Cardiac muscle cell (in vitro differentiated cells and primary cell): Measurements from ENCODE around the gene TSNAXIP1. TPM values are rescaled to one million over a fixed set of nuclear protein-coding genes. Genes with fewer than 3 reads are reported as not detected.

Experiments used
- DNase-seq, 2 donors: peaks; one replicate each; pipeline versions ENCODE4 v3.0.0 to v3.0.0-alpha.2; 2010 to 2017; ENCODE audit warnings: low read depth in 1 of 2, low spot score in 1 of 2
- H3K27ac ChIP-seq: fragments of 200-600 bp; sonication (generic); 2 replicates; pipeline ENCODE4 v1.5.1; 2016
- H3K27me3 ChIP-seq: fragments of 200-600 bp; sonication (generic); 2 replicates; pipeline ENCODE4 v1.6.0; 2016; ENCODE audit warnings: control low read depth
- H3K36me3 ChIP-seq: fragments of 200-600 bp; sonication (generic); 2 replicates; pipeline ENCODE4 v1.5.1; 2016; ENCODE audit warnings: control low read depth
- H3K4me1 ChIP-seq: fragments of 200-600 bp; sonication (generic); 2 replicates; pipeline ENCODE4 v1.8.1; 2017; ENCODE audit warnings: low read depth, mild to moderate bottlenecking, mixed run types
- H3K4me3 ChIP-seq: fragments of 200-600 bp; sonication (generic); 2 replicates; pipeline ENCODE4 v1.5.1; 2016; ENCODE audit warnings: mild to moderate bottlenecking
- H3K9me3 ChIP-seq: fragments of 200-600 bp; sonication (generic); 2 replicates; pipeline ENCODE4 v1.5.1; 2017; ENCODE audit warnings: low read depth, mild to moderate bottlenecking, control low read depth
- polyA plus RNA-seq: library from polyadenylated mRNA; unstranded; fragments of >200 nt; fragmentation: Nextera tagmentation; extraction: Ambion mirVana; gene quantifications from 2 replicates; pipeline ENCODE4 v1.2.1, GENCODE V29; 2016
- total RNA-seq: library from RNA; depleted of rRNA; stranded (reverse); fragments of >200 nt; gene quantifications from 2 replicates; pipeline ENCODE4 v1.2.3, GENCODE V29; 2016
- TF ChIP-seq, protein P1 (sequence below): IDR thresholded peaks from 2 replicates; pipeline ENCODE4 v1.5.1; 2012; ENCODE audit warnings: low read depth, mild to moderate bottlenecking, low read length

TSNAXIP1 gene
- total and polyA plus RNA-seq, 2 experiments from 2014 or later, result 1.1 to 1.7 TPM

DNA sequence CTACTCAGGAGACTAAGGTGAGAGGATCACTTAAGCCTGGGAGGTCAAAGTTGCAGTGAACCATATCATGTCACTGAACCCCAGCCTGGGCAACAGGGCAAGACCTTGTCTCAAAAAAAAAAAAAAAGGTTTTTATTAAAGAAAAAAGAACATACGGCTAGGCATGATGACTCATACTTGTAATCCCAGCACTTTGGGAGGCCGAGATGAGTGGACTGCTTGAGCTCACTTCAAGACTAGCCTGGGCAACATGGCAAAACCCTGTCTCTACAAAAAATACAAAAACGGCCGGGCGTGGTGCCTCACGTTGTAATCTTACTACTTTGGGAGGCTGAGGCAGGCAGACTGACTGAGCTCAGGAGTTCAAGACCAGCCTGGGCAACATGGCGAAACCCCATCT is 38.7 kb upstream of the TSNAXIP1 start:
- DNase-seq, result peak in 1 of 2 donors; percentile 66
- Histone ChIP-seq H3K4me3 (no peak overlapping the region), H3K9me3 (no peaks in the 10 kb centered on the region), H3K27me3 (peaks cover 98% of the 10 kb centered on the region), H3K27ac (no peak overlapping the region), H3K36me3 (no peaks in the 10 kb centered on the region), H3K4me1 (no peaks in the 10 kb centered on the region)
- TF ChIP-seq, protein P1, sequence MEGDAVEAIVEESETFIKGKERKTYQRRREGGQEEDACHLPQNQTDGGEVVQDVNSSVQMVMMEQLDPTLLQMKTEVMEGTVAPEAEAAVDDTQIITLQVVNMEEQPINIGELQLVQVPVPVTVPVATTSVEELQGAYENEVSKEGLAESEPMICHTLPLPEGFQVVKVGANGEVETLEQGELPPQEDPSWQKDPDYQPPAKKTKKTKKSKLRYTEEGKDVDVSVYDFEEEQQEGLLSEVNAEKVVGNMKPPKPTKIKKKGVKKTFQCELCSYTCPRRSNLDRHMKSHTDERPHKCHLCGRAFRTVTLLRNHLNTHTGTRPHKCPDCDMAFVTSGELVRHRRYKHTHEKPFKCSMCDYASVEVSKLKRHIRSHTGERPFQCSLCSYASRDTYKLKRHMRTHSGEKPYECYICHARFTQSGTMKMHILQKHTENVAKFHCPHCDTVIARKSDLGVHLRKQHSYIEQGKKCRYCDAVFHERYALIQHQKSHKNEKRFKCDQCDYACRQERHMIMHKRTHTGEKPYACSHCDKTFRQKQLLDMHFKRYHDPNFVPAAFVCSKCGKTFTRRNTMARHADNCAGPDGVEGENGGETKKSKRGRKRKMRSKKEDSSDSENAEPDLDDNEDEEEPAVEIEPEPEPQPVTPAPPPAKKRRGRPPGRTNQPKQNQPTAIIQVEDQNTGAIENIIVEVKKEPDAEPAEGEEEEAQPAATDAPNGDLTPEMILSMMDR, result no peak

DNA sequence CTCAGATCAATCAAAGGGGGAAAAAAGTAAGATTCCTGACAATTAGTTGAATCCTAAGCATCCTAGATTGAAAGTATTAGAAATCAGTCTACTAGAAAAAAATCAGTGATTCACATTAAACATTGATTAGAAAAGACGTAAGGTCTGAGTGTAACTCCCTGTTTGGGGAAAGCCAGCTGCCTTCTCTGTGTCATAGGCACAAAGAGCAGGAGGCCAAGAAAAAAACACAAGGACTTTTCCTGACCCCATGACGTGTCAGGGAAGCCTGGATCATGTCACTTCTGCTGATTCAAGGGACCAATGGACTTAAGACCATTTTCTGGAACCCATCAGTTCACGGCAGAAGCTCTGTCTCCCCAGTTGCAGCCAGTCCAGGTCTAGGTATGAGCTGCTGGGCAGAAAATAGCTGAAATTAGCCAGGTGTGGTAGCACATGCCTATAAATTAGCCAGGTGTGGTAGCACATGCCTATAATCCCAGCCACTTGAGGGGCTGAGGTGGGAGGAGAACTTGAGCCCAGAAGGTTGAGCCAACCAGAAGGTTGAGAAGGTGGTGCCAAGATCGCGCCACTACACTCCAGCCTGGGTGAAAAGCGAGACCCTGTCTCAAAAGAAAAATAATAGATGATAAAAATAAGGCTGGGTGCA is 36.2 kb upstream of the TSNAXIP1 start:
- Histone ChIP-seq H3K36me3 (no peaks in the 10 kb centered on the region), H3K9me3 (no peaks in the 10 kb centered on the region), H3K27ac (no peak overlapping the region), H3K4me1 (no peaks in the 10 kb centered on the region), H3K27me3 (peaks cover 98% of the 10 kb centered on the region), H3K4me3 (no peak overlapping the region)
- TF ChIP-seq, protein P1, result no peak
- peak; percentile 30 to 49 for DNase-seq

DNA sequence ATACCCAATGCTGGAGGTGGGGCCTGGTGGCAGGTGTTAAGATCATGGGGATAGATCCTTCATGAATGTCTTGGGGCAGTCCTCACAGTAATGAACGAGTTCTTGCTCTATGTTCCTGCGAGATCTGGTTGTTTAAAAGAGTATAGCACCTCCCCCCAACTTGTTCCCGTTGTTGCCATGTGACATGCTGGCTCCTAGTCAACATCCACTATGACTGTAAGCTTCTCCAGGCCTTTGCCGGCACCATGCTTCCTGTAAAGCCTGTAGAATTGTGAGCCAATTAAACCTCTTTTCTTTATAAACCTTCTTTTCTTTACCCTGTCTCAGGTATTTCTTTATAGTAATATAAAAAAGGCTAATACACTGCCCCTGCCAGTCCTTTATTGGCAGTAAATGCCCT is 33.6 kb upstream of the TSNAXIP1 start:
- TF ChIP-seq, protein P1, result no peak
- Histone ChIP-seq H3K4me3 (no peak overlapping the region), H3K4me1 (no peaks in the 10 kb centered on the region), H3K27ac (no peak overlapping the region), H3K9me3 (no peaks in the 10 kb centered on the region), H3K27me3 (peaks cover 92% of the 10 kb centered on the region), H3K36me3 (no peaks in the 10 kb centered on the region)
- peak in 1 of 2 donors; percentile 66 for DNase-seq

DNA sequence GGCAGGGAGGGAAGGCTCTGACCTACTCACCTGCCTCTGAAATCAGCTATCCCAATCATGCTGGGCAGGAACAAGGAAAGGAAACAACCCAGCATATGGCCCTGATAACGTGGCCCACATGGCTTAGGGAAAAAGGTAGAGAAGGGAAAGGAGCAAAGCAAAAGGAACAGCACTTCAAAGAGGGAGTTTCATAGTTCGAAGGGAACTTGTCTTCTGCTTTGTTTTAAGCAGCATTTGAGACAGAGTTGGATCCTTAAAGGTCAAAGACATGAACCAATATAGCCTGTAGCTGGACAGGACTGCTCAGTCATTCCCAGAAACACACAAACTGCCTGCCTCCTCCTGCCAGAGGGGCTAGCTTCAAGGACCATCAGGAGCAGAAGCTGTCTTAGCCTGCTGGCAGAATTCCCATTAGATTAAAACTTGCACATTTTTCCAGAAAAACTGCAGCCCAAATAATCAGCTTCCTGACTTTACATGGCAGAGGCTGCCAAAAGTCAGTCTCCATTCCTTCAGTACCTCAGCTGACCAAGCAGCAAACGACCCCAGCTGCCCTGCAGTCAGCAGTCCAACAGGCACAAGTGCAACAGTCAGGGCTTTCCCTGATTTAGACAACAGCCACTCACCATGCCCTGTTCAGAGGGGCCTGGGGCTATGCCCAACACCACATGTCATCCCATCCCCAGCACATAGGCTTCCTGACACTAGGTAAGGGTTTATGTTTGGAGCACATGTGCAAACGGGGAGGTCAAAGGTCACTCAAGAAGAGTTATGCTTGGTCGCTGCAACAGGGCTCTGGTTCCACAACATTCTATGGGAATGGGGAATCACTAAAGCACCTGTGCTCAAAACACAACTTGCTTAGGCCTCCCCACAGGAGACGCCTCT is 32.9 kb upstream of the TSNAXIP1 start:
- peaks cover 92% of the 10 kb centered on the region for H3K27me3 ChIP-seq
- H3K27ac ChIP-seq, result no peak overlapping the region
- no peaks in the 10 kb centered on the region for H3K36me3 ChIP-seq
- no peak overlapping the region for H3K4me3 ChIP-seq
- no peaks in the 10 kb centered on the region for H3K4me1 ChIP-seq
- TF ChIP-seq, protein P1, result no peak
- DNase-seq, result peak in 1 of 2 donors; percentile 76
- H3K9me3 ChIP-seq, result no peaks in the 10 kb centered on the region

DNA sequence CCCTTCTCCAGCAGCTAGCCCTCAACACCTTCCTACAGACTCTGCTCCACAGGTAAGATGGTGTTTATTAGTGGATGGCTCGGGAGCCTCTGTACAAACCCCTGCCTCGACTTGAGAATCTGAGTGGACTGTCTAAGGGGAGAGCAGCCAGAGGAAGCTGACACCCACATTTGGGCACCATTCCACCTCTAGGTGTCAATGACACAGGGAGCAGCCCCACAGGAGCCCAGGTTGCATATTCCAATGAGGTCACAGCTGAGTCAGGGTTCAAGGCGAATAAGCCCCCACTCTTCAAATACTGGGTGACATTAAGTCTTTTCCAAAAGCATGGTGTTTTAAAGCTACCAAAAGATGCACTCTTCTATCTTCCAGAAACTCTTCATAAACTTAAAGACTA is 32.2 kb upstream of the TSNAXIP1 start:
- Histone ChIP-seq H3K27me3 (peaks cover 92% of the 10 kb centered on the region), H3K36me3 (no peaks in the 10 kb centered on the region), H3K4me1 (no peaks in the 10 kb centered on the region), H3K4me3 (no peak overlapping the region), H3K27ac (no peak overlapping the region), H3K9me3 (no peaks in the 10 kb centered on the region)
- DNase-seq, result no peak
- TF ChIP-seq, protein P1, result no peak
